Measurements from ENCODE around the gene CIDEA. TPM values are rescaled to one million over a fixed set of nuclear protein-coding genes. Genes with fewer than 3 reads are reported as not detected.

Gene CIDEA
- total and polyA plus RNA-seq, 9 of the 15 experiments (the other 6 are each of a cell fraction or from before 2014, with no cell fraction given) = not detected

- H3K27me3 ChIP-seq (ENCODE audit: control insufficient read depth in 2 of 2, insufficient read depth in 2 of 2, low read length in 2 of 2) = no peaks in the 10 kb centered on the region
- FAIRE-seq (peak; percentile 83), ATAC-seq (peak; percentile 99), DNase-seq (ENCODE audit: extremely low read depth in 1 of 4, low spot score in 3 of 4) (peak; percentile 87 to 89 (median 88))
- CTCF ChIA-PET (ENCODE audit: low intra/inter-chr PET ratio) = interaction anchor here (0.6 to 1.4 kb wide), 3 partner anchors 179 to 423 kb away, joined by 3 to 4 read pairs (median 3); no protein-coding TSS in a partner anchor
- H4K20me1 ChIP-seq (replicated peaks; ENCODE audit: control insufficient read depth, insufficient read depth, low read length) = no peaks in the 10 kb centered on the region
- H3K36me3 ChIP-seq (ENCODE audit: control insufficient read depth, insufficient read depth, low read length) = no peaks in the 10 kb centered on the region
- no peaks in the 10 kb centered on the region for H3K9me3 ChIP-seq (replicated peaks; ENCODE audit: control insufficient read depth, insufficient read depth, low read depth, low read length)
- POLR2A ChIA-PET = interaction anchor here (0.5 to 1.2 kb wide), 6 partner anchors 12 to 106 kb away, joined by 3 to 7 read pairs (median 3); partner anchors contain the start of gene AFG3L2
- H2AFZ ChIP-seq (ENCODE audit: low read depth, low read length) = peak overlapping the region; percentile 92
- WGBS (ENCODE audit: insufficient coverage, low coverage, missing lambda C conversion rate) = 11% methylated on average over 43 of the region's 51 CpGs
- in situ Hi-C loops (cut with MboI) = no loop called here
- peak overlapping the region; percentile 59 to 91 for H3K9ac ChIP-seq (ENCODE audit: insufficient read depth in 1 of 2, low read depth in 2 of 2, low read length in 2 of 2)
- H3K27ac ChIP-seq (ENCODE audit: extremely low read depth, low read depth, low read length) = peak overlapping the region; percentile 64
- H3K4me2 ChIP-seq (ENCODE audit: insufficient read depth, low read length) = peak overlapping the region; percentile 68
- no peaks in the 10 kb centered on the region for H3K79me2 ChIP-seq (ENCODE audit: control insufficient read depth, insufficient read depth, low read length)
- peaks cover 3 to 15% of the 10 kb centered on the region in 2 experiments; a peak in 3 of 5 replicates for H3K4me1 ChIP-seq (replicated peaks in 1 of 2; ENCODE audit: control insufficient read depth in 2 of 2, insufficient read depth in 2 of 2, low read length in 2 of 2)
- peak overlapping the region; percentile 48 for H3K4me3 ChIP-seq
- no TSS peak for BruUV-seq (replicated peaks)
- intact Hi-C loops (cut with micrococcal nuclease) = no loop called here
- peaks cover 2% of the 10 kb centered on the region for H3K9me1 ChIP-seq (ENCODE audit: control insufficient read depth, insufficient read depth, low read length)
- TF ChIP-seq TARDBP (IDR thresholded peaks at IDR 0.05) = peak; percentile 34; the same call in 1 of the 2 replicates
- no peak for TF ChIP-seq NR1H2 (CRISPR knock-in tag; IDR thresholded peaks at IDR 0.05)
- no peak for TF ChIP-seq HOXB6 (CRISPR knock-in tag; IDR thresholded peaks at IDR 0.05; ENCODE audit: borderline replicate concordance)
- TF ChIP-seq ZBTB40 (IDR thresholded peaks at IDR 0.05) = no peak
- TF ChIP-seq ZBTB40 (CRISPR knock-in tag; IDR thresholded peaks at IDR 0.05) = no peak
- peak; percentile 85 for TF ChIP-seq KLF16 (IDR thresholded peaks at IDR 0.05)
- TF ChIP-seq KLF6 (CRISPR knock-in tag; IDR thresholded peaks at IDR 0.05; ENCODE audit: borderline replicate concordance) = no peak
- TF ChIP-seq ADNP (tag; IDR thresholded peaks at IDR 0.05) = peak; percentile 70; the same call in 1 of the 2 replicates
- peak; percentile 29; the same call in 1 of the 2 replicates for TF ChIP-seq MTA3 (IDR thresholded peaks at IDR 0.05; ENCODE audit: borderline replicate concordance)
- no peak for TF ChIP-seq MAFG (tag; conservative IDR thresholded peaks at IDR 0.05)
- TF ChIP-seq RBFOX2 (IDR thresholded peaks at IDR 0.05; ENCODE audit: low read depth, low read length) = peak; percentile 86
- TF ChIP-seq KDM1A (IDR thresholded peaks at IDR 0.05) = peak in 1 of 2 experiments; percentile 23; a peak in 1 of 4 replicates
Measured at GRCh38 chr18:12271376-12272235, 17.4 kb downstream of the CIDEA start.

All from K562 (cell line).